ENCODE data around the gene MYL6B.
"Not testable (repeated sequence)": the region's sequence is repeated elsewhere in the genome, so short reads cannot be mapped to it uniquely, and the experiment has no call there.

The MYL6B gene

GRCh38 chr12:56178347-56178746 is 26.0 kb downstream of the MYL6B start:
- no peak for DNase-seq

GRCh38 chr12:56186957-56187356 is 34.6 kb downstream of the MYL6B start:
- no peak for DNase-seq

- DNase-seq = no peak
Measured at GRCh38 chr12:56188131-56188777, 35.9 kb downstream of the MYL6B start.

GRCh38 chr12:56188778-56189098 is 36.4 kb downstream of the MYL6B start:
- no peak for DNase-seq

- peak; percentile 76 for DNase-seq
Measured at GRCh38 chr12:56189099-56189917, 36.9 kb downstream of the MYL6B start, which contains the start of gene SMARCC2. Gene SMARCC2, minus strand, starts transcription at chr12:56189483. Its CDS starts 22 bp downstream, at chr12:56189461.

- DNase-seq = peak; percentile 48
Measured at GRCh38 chr12:56189918-56190694, 37.7 kb downstream of the MYL6B start.

- DNase-seq = no peak
Measured at GRCh38 chr12:56190695-56191155, 38.3 kb downstream of the MYL6B start.

- DNase-seq = no peak
Measured at GRCh38 chr12:56192582-56192981, 40.2 kb downstream of the MYL6B start.

- peak; percentile 71 for DNase-seq
Measured at GRCh38 chr12:56193025-56193578, 40.7 kb downstream of the MYL6B start.

GRCh38 chr12:56196818-56197550 is 44.6 kb downstream of the MYL6B start:
- not testable (repeated sequence) for DNase-seq

- no peak for DNase-seq
Measured at GRCh38 chr12:56197921-56198635, 45.7 kb downstream of the MYL6B start.

- no peak for DNase-seq
Measured at GRCh38 chr12:56198836-56199235, 46.4 kb downstream of the MYL6B start.

GRCh38 chr12:56202366-56202765 is 50.0 kb downstream of the MYL6B start:
- no peak for DNase-seq

- no peak for DNase-seq
Measured at GRCh38 chr12:56202838-56203237, 50.5 kb downstream of the MYL6B start.

GRCh38 chr12:56204275-56204674 is 51.9 kb downstream of the MYL6B start:
- DNase-seq = no peak

GRCh38 chr12:56205445-56205844 is 53.1 kb downstream of the MYL6B start:
- no peak for DNase-seq

- peak; percentile 12 for DNase-seq
Measured at GRCh38 chr12:56206452-56207166, 54.2 kb downstream of the MYL6B start.

Measured in effector CD4-positive, alpha-beta T cell (primary cell).